ENCODE data around the gene PTPN6. TPM values are rescaled to one million over a fixed set of nuclear protein-coding genes. Genes with fewer than 3 reads are reported as not detected.

Gene PTPN6
- total RNA-seq, 1 experiment from 2014 or later = 2.3 TPM

GRCh38 chr12:6967651-6968100 is 16.5 kb downstream of the PTPN6 start:
- DNase-seq (ENCODE audit: low spot score) = no peak
- TF ChIP-seq CTCF (conservative IDR thresholded peaks at IDR 0.05; ENCODE audit: low read depth, low read length) (no peak), EZH2 (IDR thresholded peaks at IDR 0.05; ENCODE audit: borderline replicate concordance, low read depth, low read length, poor library complexity, severe bottlenecking) (no peak)
- Histone ChIP-seq H3K4me1 (ENCODE audit: insufficient read depth, low read length, poor library complexity, severe bottlenecking) (peaks cover 47% of the 10 kb centered on the region), H3K9me3 (ENCODE audit: low read depth, low read length, poor library complexity, severe bottlenecking) (no peaks in the 10 kb centered on the region), H3K27me3 (replicated peaks; ENCODE audit: insufficient read depth, low read depth, low read length, poor library complexity) (no peaks in the 10 kb centered on the region), H3K27ac (ENCODE audit: low read depth, low read length, poor library complexity, severe bottlenecking) (peak overlapping the region; percentile 48), H3K4me3 (ENCODE audit: low read depth, low read length, poor library complexity, severe bottlenecking) (no peak overlapping the region), H3K36me3 (ENCODE audit: insufficient read depth, low read length, poor library complexity, severe bottlenecking) (peaks cover 54% of the 10 kb centered on the region)
- no TSS peak for BruUV-seq (replicated peaks)
- ChIA-PET CTCF (no interaction called here), POLR2A (ENCODE audit: low non-redundant PET) (no interaction called here)
- intact Hi-C loops (cut with micrococcal nuclease; ENCODE audit: unreplicated experiment) = loop anchor here (10.0 kb wide), 1 partner anchor 203 kb away; the partner anchor contains the start of gene PTMS

- Histone ChIP-seq H3K36me3 (ENCODE audit: insufficient read depth, low read length, poor library complexity, severe bottlenecking) (peaks cover 57% of the 10 kb centered on the region), H3K9me3 (ENCODE audit: low read depth, low read length, poor library complexity, severe bottlenecking) (no peaks in the 10 kb centered on the region), H3K4me1 (ENCODE audit: insufficient read depth, low read length, poor library complexity, severe bottlenecking) (peaks cover 40% of the 10 kb centered on the region), H3K4me3 (ENCODE audit: low read depth, low read length, poor library complexity, severe bottlenecking) (peak overlapping the region; percentile 72), H3K27me3 (replicated peaks; ENCODE audit: insufficient read depth, low read depth, low read length, poor library complexity) (no peaks in the 10 kb centered on the region), H3K27ac (ENCODE audit: low read depth, low read length, poor library complexity, severe bottlenecking) (peak overlapping the region; percentile 92)
- no peak for TF ChIP-seq CTCF (conservative IDR thresholded peaks at IDR 0.05; ENCODE audit: low read depth, low read length)
- no peak for TF ChIP-seq EZH2 (IDR thresholded peaks at IDR 0.05; ENCODE audit: borderline replicate concordance, low read depth, low read length, poor library complexity, severe bottlenecking)
- no TSS peak for BruUV-seq (replicated peaks)
- intact Hi-C loops (cut with micrococcal nuclease; ENCODE audit: unreplicated experiment) = loop anchor here (10.0 kb wide), 1 partner anchor 204 kb away; the partner anchor contains the start of gene PTMS
- POLR2A ChIA-PET (ENCODE audit: low non-redundant PET) = no interaction called here
- no peak for DNase-seq (ENCODE audit: low spot score)
- CTCF ChIA-PET = interaction anchor here (0.6 kb wide), 1 partner anchor 350 kb away, joined by 3 read pairs; no protein-coding TSS in a partner anchor
Observed at GRCh38 chr12:6968426-6968825, 17.3 kb downstream of the PTPN6 start.

- Histone ChIP-seq H3K4me3 (ENCODE audit: low read depth, low read length, poor library complexity, severe bottlenecking) (peak overlapping the region; percentile 72), H3K36me3 (ENCODE audit: insufficient read depth, low read length, poor library complexity, severe bottlenecking) (peaks cover 64% of the 10 kb centered on the region), H3K4me1 (ENCODE audit: insufficient read depth, low read length, poor library complexity, severe bottlenecking) (peaks cover 30% of the 10 kb centered on the region), H3K9me3 (ENCODE audit: low read depth, low read length, poor library complexity, severe bottlenecking) (no peaks in the 10 kb centered on the region), H3K27me3 (replicated peaks; ENCODE audit: insufficient read depth, low read depth, low read length, poor library complexity) (no peaks in the 10 kb centered on the region), H3K27ac (ENCODE audit: low read depth, low read length, poor library complexity, severe bottlenecking) (peak overlapping the region; percentile 92)
- POLR2A ChIA-PET (ENCODE audit: low non-redundant PET) = no interaction called here
- TF ChIP-seq EZH2 (IDR thresholded peaks at IDR 0.05; ENCODE audit: borderline replicate concordance, low read depth, low read length, poor library complexity, severe bottlenecking) = no peak
- BruUV-seq (replicated peaks) = TSS peak; percentile 38
- intact Hi-C loops (cut with micrococcal nuclease; ENCODE audit: unreplicated experiment) = no loop called here
- no peak for DNase-seq (ENCODE audit: low spot score)
- CTCF ChIA-PET = no interaction called here
Observed at GRCh38 chr12:6970096-6970527, 19.0 kb downstream of the PTPN6 start.

GRCh38 chr12:6974180-6974579 is 23.0 kb downstream of the PTPN6 start:
- intact Hi-C loops (cut with micrococcal nuclease; ENCODE audit: unreplicated experiment) = no loop called here
- H3K9me3 ChIP-seq (ENCODE audit: low read depth, low read length, poor library complexity, severe bottlenecking) = no peaks in the 10 kb centered on the region
- no TSS peak for BruUV-seq (replicated peaks)
- H3K4me1 ChIP-seq (ENCODE audit: insufficient read depth, low read length, poor library complexity, severe bottlenecking) = peaks cover 12% of the 10 kb centered on the region
- ChIA-PET CTCF (no interaction called here), POLR2A (ENCODE audit: low non-redundant PET) (no interaction called here)
- H3K36me3 ChIP-seq (ENCODE audit: insufficient read depth, low read length, poor library complexity, severe bottlenecking) = peaks cover 61% of the 10 kb centered on the region
- DNase-seq (ENCODE audit: low spot score) = no peak
- peak overlapping the region; percentile 17 for H3K27ac ChIP-seq (ENCODE audit: low read depth, low read length, poor library complexity, severe bottlenecking)
- no peaks in the 10 kb centered on the region for H3K27me3 ChIP-seq (replicated peaks; ENCODE audit: insufficient read depth, low read depth, low read length, poor library complexity)
- no peak overlapping the region for H3K4me3 ChIP-seq (ENCODE audit: low read depth, low read length, poor library complexity, severe bottlenecking)
- TF ChIP-seq CTCF (conservative IDR thresholded peaks at IDR 0.05; ENCODE audit: low read depth, low read length) (no peak), EZH2 (IDR thresholded peaks at IDR 0.05; ENCODE audit: borderline replicate concordance, low read depth, low read length, poor library complexity, severe bottlenecking) (no peak)

Measured in A673 (cell line).